ENCODE results near the gene ELOVL2.
"Not testable (repeated sequence)": the region's sequence is repeated elsewhere in the genome, so short reads cannot be mapped to it uniquely, and the experiment has no call there.

ELOVL2 gene

GRCh38 chr6:10993896-10994295 is 50.2 kb downstream of the ELOVL2 start:
- H3K4me3 ChIP-seq (ENCODE audit: insufficient read depth, low read depth, low read length, poor library complexity, severe bottlenecking): no peak overlapping the region
- DNase-seq: no peak
- H3K27me3 ChIP-seq (replicated peaks; ENCODE audit: control insufficient read depth, insufficient read depth, low read length, poor library complexity, severe bottlenecking): no peaks in the 10 kb centered on the region
- no peaks in the 10 kb centered on the region for H3K4me1 ChIP-seq (ENCODE audit: control insufficient read depth, insufficient read depth, low read length, poor library complexity, severe bottlenecking)
- H3K27ac ChIP-seq (ENCODE audit: insufficient read depth, low read length, poor library complexity, severe bottlenecking): no peak overlapping the region
- H3K36me3 ChIP-seq (ENCODE audit: control insufficient read depth, insufficient read depth, low read length): no peaks in the 10 kb centered on the region
- H3K9me3 ChIP-seq (ENCODE audit: control insufficient read depth, low read length): no peaks in the 10 kb centered on the region

DNA sequence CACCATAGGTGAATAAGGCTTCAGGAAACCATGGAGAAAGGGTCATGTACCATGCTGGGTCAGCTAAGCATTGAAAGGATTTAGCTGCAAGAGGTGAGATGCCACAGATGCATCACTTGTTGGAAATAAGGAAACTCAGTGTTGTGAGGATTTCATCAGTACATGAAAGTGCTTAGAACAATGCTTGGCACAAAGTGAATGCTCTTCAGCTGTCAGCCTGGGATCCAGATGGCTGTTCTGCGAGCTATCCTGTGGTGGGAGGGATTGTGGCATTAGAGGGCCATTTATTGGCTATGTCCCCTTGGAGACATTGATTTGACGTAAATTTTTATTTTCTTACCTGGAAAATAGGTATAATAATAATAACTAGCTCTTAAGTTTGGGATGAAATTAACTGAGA is 53.0 kb downstream of the ELOVL2 start:
- Histone ChIP-seq H3K4me3 (ENCODE audit: insufficient read depth, low read depth, low read length, poor library complexity, severe bottlenecking) (no peak overlapping the region), H3K9me3 (ENCODE audit: control insufficient read depth, low read length) (no peaks in the 10 kb centered on the region), H3K27me3 (replicated peaks; ENCODE audit: control insufficient read depth, insufficient read depth, low read length, poor library complexity, severe bottlenecking) (no peaks in the 10 kb centered on the region), H3K36me3 (ENCODE audit: control insufficient read depth, insufficient read depth, low read length) (no peaks in the 10 kb centered on the region), H3K27ac (ENCODE audit: insufficient read depth, low read length, poor library complexity, severe bottlenecking) (no peak overlapping the region), H3K4me1 (ENCODE audit: control insufficient read depth, insufficient read depth, low read length, poor library complexity, severe bottlenecking) (no peaks in the 10 kb centered on the region)
- no peak for DNase-seq

GRCh38 chr6:10989587-10989986 is 54.5 kb downstream of the ELOVL2 start:
- Histone ChIP-seq H3K4me3 (ENCODE audit: insufficient read depth, low read depth, low read length, poor library complexity, severe bottlenecking) (no peak overlapping the region), H3K27ac (ENCODE audit: insufficient read depth, low read length, poor library complexity, severe bottlenecking) (no peak overlapping the region), H3K4me1 (ENCODE audit: control insufficient read depth, insufficient read depth, low read length, poor library complexity, severe bottlenecking) (no peaks in the 10 kb centered on the region), H3K36me3 (ENCODE audit: control insufficient read depth, insufficient read depth, low read length) (no peaks in the 10 kb centered on the region), H3K9me3 (ENCODE audit: control insufficient read depth, low read length) (no peaks in the 10 kb centered on the region), H3K27me3 (replicated peaks; ENCODE audit: control insufficient read depth, insufficient read depth, low read length, poor library complexity, severe bottlenecking) (no peaks in the 10 kb centered on the region)
- no peak for DNase-seq

GRCh38 chr6:10984959-10985358 is 59.1 kb downstream of the ELOVL2 start:
- not testable (repeated sequence) for H3K9me3 ChIP-seq (ENCODE audit: control insufficient read depth, low read length); H3K4me3 ChIP-seq (ENCODE audit: insufficient read depth, low read depth, low read length, poor library complexity, severe bottlenecking); H3K36me3 ChIP-seq (ENCODE audit: control insufficient read depth, insufficient read depth, low read length); H3K27me3 ChIP-seq (replicated peaks; ENCODE audit: control insufficient read depth, insufficient read depth, low read length, poor library complexity, severe bottlenecking); DNase-seq; H3K27ac ChIP-seq (ENCODE audit: insufficient read depth, low read length, poor library complexity, severe bottlenecking); H3K4me1 ChIP-seq (ENCODE audit: control insufficient read depth, insufficient read depth, low read length, poor library complexity, severe bottlenecking)

- no peaks in the 10 kb centered on the region for H3K36me3 ChIP-seq (ENCODE audit: control insufficient read depth, insufficient read depth, low read length)
- no peaks in the 10 kb centered on the region for H3K27me3 ChIP-seq (replicated peaks; ENCODE audit: control insufficient read depth, insufficient read depth, low read length, poor library complexity, severe bottlenecking)
- no peaks in the 10 kb centered on the region for H3K4me1 ChIP-seq (ENCODE audit: control insufficient read depth, insufficient read depth, low read length, poor library complexity, severe bottlenecking)
- DNase-seq: no peak
- H3K9me3 ChIP-seq (ENCODE audit: control insufficient read depth, low read length): no peaks in the 10 kb centered on the region
- no peak overlapping the region for H3K27ac ChIP-seq (ENCODE audit: insufficient read depth, low read length, poor library complexity, severe bottlenecking)
- H3K4me3 ChIP-seq (ENCODE audit: insufficient read depth, low read depth, low read length, poor library complexity, severe bottlenecking): no peak overlapping the region
Observed at GRCh38 chr6:10981409-10981808, 62.7 kb downstream of the ELOVL2 start.

- H3K4me1 ChIP-seq (ENCODE audit: control insufficient read depth, insufficient read depth, low read length, poor library complexity, severe bottlenecking): no peaks in the 10 kb centered on the region
- no peak overlapping the region for H3K4me3 ChIP-seq (ENCODE audit: insufficient read depth, low read depth, low read length, poor library complexity, severe bottlenecking)
- H3K9me3 ChIP-seq (ENCODE audit: control insufficient read depth, low read length): no peaks in the 10 kb centered on the region
- H3K36me3 ChIP-seq (ENCODE audit: control insufficient read depth, insufficient read depth, low read length): no peaks in the 10 kb centered on the region
- DNase-seq: no peak
- no peaks in the 10 kb centered on the region for H3K27me3 ChIP-seq (replicated peaks; ENCODE audit: control insufficient read depth, insufficient read depth, low read length, poor library complexity, severe bottlenecking)
- no peak overlapping the region for H3K27ac ChIP-seq (ENCODE audit: insufficient read depth, low read length, poor library complexity, severe bottlenecking)
Observed at GRCh38 chr6:10979603-10980002, 64.5 kb downstream of the ELOVL2 start.

DNA sequence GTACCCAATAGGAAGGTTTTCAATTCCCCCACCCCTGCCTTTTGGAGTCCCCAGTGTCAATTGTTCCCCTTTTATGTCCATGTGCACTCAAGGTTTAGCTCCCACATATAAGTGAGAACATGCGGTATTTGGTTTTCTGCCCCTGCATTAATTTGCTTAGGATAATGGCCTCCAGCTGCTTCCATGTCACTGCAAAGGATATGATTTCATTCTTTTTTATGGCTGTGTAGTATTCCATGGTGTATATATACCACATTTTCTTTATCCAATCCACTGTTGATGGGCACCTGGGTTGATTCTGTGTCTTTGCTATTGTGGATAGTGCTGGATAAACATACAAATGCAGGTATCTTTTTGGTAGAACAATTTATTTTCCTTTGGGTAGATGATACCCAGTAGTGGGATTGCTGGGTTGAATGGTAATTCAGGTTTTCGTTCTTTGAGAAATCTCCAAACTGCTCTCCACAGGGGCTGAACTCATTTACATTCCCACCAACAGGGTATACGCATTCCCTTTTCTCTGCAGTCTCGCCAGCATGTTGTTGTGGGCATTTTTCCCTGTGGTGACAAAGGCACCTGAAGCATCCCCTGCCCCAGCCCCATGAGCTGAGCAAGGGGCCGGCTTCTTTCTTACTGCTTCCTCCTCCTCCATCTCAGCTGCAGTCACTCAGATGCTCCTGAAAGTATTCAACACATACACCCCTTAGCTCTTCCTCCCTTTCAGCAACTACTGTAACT is 66.7 kb downstream of the ELOVL2 start:
- Histone ChIP-seq H3K4me3 (ENCODE audit: insufficient read depth, low read depth, low read length, poor library complexity, severe bottlenecking) (no peak overlapping the region), H3K4me1 (ENCODE audit: control insufficient read depth, insufficient read depth, low read length, poor library complexity, severe bottlenecking) (no peaks in the 10 kb centered on the region), H3K27me3 (replicated peaks; ENCODE audit: control insufficient read depth, insufficient read depth, low read length, poor library complexity, severe bottlenecking) (no peaks in the 10 kb centered on the region), H3K9me3 (ENCODE audit: control insufficient read depth, low read length) (no peaks in the 10 kb centered on the region), H3K36me3 (ENCODE audit: control insufficient read depth, insufficient read depth, low read length) (no peaks in the 10 kb centered on the region), H3K27ac (ENCODE audit: insufficient read depth, low read length, poor library complexity, severe bottlenecking) (no peak overlapping the region)
- DNase-seq: no peak

DNA sequence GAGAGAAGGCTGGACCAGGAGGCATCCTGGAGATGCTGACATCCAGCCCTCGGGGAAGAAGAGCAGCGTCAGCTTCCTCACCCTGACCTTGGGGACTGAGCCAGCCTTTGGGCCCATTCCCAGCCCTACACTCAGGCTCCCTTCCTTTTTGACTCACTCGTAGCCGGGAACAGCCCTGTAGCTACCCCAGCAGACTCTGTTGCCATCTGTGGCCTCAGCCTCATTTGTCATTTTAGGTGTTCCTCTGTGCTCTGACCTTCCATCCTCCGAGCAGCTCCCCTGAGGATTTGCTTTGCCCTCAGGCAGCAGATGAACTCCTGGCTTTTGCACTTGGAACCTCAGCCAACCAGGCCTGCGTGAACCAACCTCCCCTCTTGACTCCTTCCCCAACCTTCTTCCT is 67.5 kb downstream of the ELOVL2 start:
- Histone ChIP-seq H3K9me3 (ENCODE audit: control insufficient read depth, low read length) (no peaks in the 10 kb centered on the region), H3K36me3 (ENCODE audit: control insufficient read depth, insufficient read depth, low read length) (no peaks in the 10 kb centered on the region), H3K4me3 (ENCODE audit: insufficient read depth, low read depth, low read length, poor library complexity, severe bottlenecking) (no peak overlapping the region), H3K27me3 (replicated peaks; ENCODE audit: control insufficient read depth, insufficient read depth, low read length, poor library complexity, severe bottlenecking) (no peaks in the 10 kb centered on the region), H3K4me1 (ENCODE audit: control insufficient read depth, insufficient read depth, low read length, poor library complexity, severe bottlenecking) (no peaks in the 10 kb centered on the region), H3K27ac (ENCODE audit: insufficient read depth, low read length, poor library complexity, severe bottlenecking) (no peak overlapping the region)
- no peak for DNase-seq

DNA sequence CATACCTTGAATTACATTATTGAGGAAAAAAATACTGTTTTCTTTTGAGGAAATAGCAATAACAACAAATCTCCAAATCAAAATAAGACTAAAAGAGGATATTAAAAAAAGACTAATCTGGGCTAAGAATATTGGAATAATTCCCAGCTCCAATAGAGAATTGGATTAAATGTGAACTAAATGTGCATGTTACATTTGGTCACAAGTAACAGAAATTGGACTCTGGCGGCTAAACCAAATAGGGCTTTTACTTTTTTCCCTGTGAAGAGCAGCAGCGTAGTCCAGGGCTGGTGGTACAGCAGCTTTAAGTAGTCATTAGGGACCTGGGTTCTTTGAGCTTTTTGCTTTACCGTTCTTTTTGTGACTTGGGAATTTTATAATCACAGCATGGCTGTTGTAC is 71.9 kb downstream of the ELOVL2 start:
- Histone ChIP-seq H3K36me3 (ENCODE audit: control insufficient read depth, insufficient read depth, low read length) (no peaks in the 10 kb centered on the region), H3K27me3 (replicated peaks; ENCODE audit: control insufficient read depth, insufficient read depth, low read length, poor library complexity, severe bottlenecking) (no peaks in the 10 kb centered on the region), H3K4me3 (ENCODE audit: insufficient read depth, low read depth, low read length, poor library complexity, severe bottlenecking) (no peak overlapping the region), H3K9me3 (ENCODE audit: control insufficient read depth, low read length) (no peaks in the 10 kb centered on the region), H3K4me1 (ENCODE audit: control insufficient read depth, insufficient read depth, low read length, poor library complexity, severe bottlenecking) (no peaks in the 10 kb centered on the region), H3K27ac (ENCODE audit: insufficient read depth, low read length, poor library complexity, severe bottlenecking) (no peak overlapping the region)
- DNase-seq: no peak

GRCh38 chr6:10970731-10971130 is 73.4 kb downstream of the ELOVL2 start:
- H3K4me1 ChIP-seq (ENCODE audit: control insufficient read depth, insufficient read depth, low read length, poor library complexity, severe bottlenecking): no peaks in the 10 kb centered on the region
- no peak overlapping the region for H3K27ac ChIP-seq (ENCODE audit: insufficient read depth, low read length, poor library complexity, severe bottlenecking)
- DNase-seq: no peak
- no peaks in the 10 kb centered on the region for H3K36me3 ChIP-seq (ENCODE audit: control insufficient read depth, insufficient read depth, low read length)
- H3K9me3 ChIP-seq (ENCODE audit: control insufficient read depth, low read length): no peaks in the 10 kb centered on the region
- no peaks in the 10 kb centered on the region for H3K27me3 ChIP-seq (replicated peaks; ENCODE audit: control insufficient read depth, insufficient read depth, low read length, poor library complexity, severe bottlenecking)
- no peak overlapping the region for H3K4me3 ChIP-seq (ENCODE audit: insufficient read depth, low read depth, low read length, poor library complexity, severe bottlenecking)

Measured in effector memory CD4-positive, alpha-beta T cell (primary cell).